DOHH2 (cell line): ENCODE results near the gene MC1R.

Source experiments
- CTCF ChIP-seq: fragments of 200-600 bp; sonication (generic); IDR thresholded peaks from one replicate; pipeline ENCODE4 v1.5.1; 2014; ENCODE audit warnings: antibody characterized with exemption, mild to moderate bottlenecking, low read depth, low read length; ENCODE audit not compliant: poor library complexity, severe bottlenecking
- EZH2phosphoT487 ChIP-seq: fragments of 200-600 bp; sonication (generic); IDR thresholded peaks from 2 replicates; pipeline ENCODE4 v1.6.1; 2017; ENCODE audit warnings: borderline replicate concordance, mild to moderate bottlenecking, antibody characterized with exemption, low read length, moderate library complexity, mixed read lengths

GRCh38 chr16:89870440-89870839 lies 48.2 kb upstream of the MC1R start:
- TF ChIP-seq CTCF = no peak
- no peak for TF ChIP-seq EZH2phosphoT487
